Activated effector memory CD4-positive, alpha-beta T cell treated with Interleukin-2 at 50 U/mL for 16 hours (primary cell): ENCODE results near the gene RANGRF.

Source experiments
- DNase-seq: peaks from one replicate; pipeline ENCODE4 v3.0.0-alpha.2; 2020

The RANGRF gene

DNA sequence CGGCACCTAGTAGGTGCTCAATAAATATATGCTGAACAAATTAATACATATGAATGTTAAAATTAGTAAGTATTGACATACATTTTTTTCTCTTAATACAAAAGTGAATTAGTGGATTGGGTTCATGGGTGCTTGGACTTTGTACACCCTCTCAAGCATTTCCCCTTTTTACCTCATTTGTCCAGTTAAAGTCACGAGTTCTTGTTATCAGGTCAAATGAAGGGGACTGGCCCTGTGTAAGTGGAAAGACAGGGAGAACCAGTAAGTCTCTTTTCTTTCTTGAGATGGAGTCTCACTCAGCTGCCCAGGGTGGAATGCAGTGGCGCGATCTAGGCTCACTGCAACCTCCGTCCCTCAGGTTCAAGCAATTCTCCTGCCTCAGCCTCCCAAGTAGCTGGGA, 13.7 kb upstream of the RANGRF start:
- no peak for DNase-seq

- no peak for DNase-seq
These were observed 12.8 kb upstream of the RANGRF start for GRCh38 chr17:8275421-8276290.

- no peak for DNase-seq
These were observed 11.2 kb upstream of the RANGRF start for GRCh38 chr17:8277317-8277716.

DNA sequence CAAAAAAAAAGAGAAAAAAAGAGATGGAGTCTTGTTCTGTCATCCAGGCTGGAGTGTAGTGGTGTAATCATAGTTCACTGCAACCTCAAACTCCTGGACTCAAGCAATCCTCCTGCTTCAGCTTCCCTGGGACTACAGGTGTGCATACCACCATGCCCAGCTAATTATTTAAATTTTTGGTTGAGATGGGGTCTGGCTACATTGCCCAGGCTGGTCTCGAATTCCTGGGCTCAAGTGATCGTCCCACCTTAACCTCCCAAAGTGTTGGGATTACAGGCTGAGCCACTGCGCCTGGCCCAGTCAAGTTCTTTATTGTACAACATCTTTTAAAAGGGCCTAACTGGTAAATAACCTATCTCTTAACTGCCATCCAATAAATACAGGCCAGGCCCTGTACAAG, 6.1 kb upstream of the RANGRF start:
- no peak for DNase-seq

GRCh38 chr17:8283356-8283755, 5.1 kb upstream of the RANGRF start:
- no peak for DNase-seq

GRCh38 chr17:8284126-8284525, 4.3 kb upstream of the RANGRF start:
- no peak for DNase-seq

DNA sequence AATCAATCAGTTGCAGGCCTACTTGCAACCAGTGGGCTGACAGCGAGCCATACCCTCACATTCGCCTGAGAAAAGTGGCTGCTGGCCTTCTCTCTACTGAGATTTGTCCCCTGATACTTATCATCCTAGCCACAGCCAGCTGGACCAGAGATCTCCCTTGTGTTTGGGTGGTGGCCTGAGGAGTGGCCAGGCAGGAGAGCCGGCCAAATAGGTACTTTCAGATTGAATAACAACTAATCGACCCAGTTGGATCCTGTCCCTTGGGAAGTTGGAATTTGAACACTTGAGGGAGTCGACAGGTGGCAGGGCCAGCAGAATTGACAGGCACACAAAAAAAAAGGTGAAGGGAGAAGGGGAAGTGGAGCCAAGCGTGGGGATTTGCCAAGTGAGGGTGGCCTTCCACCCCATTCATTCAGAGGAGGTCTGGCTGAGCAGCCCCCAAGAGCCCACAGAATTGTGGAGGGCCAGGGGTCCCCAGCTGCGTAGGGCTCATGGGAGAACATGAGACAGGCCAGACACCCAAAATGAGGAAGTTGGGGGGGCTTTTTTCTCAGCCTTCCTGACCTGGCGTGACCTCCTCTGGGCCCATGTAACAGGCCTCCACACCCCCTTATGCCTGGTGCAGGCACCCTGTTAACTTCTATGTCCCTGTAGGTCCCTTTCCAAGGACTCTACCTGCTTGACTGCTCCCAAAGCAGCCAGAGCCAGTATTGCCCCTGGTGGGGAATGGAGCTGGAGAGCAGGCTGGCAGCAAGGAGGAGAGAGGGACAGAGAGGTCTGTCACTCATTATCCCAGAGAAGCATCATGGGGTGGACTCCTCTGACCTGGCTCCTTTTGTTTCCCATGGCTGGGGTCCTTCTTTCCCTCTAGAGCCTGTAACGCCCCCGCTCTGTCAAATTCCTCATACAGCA, 2.9 kb upstream of the RANGRF start:
- DNase-seq = no peak

- DNase-seq = no peak
These were observed 677 bp upstream of the RANGRF start for GRCh38 chr17:8287651-8288335.

DNA sequence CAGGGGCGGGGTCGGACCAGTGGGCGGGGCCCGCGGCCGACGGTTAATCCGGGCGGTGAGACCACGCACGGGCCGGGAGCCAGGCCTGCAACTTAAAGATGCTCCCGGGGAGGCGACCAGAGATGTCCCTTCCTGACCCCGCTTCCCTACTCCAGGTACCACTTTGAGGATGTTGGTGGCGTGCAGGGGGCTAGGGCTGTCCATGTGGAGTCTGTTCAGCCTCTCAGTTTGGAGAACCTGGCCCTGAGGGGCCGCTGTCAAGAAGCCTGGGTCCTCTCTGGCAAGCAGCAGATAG, 580 bp downstream of the RANGRF start:
- no peak for DNase-seq

GRCh38 chr17:8290043-8290442, 1.6 kb downstream of the RANGRF start:
- DNase-seq = no peak

DNA sequence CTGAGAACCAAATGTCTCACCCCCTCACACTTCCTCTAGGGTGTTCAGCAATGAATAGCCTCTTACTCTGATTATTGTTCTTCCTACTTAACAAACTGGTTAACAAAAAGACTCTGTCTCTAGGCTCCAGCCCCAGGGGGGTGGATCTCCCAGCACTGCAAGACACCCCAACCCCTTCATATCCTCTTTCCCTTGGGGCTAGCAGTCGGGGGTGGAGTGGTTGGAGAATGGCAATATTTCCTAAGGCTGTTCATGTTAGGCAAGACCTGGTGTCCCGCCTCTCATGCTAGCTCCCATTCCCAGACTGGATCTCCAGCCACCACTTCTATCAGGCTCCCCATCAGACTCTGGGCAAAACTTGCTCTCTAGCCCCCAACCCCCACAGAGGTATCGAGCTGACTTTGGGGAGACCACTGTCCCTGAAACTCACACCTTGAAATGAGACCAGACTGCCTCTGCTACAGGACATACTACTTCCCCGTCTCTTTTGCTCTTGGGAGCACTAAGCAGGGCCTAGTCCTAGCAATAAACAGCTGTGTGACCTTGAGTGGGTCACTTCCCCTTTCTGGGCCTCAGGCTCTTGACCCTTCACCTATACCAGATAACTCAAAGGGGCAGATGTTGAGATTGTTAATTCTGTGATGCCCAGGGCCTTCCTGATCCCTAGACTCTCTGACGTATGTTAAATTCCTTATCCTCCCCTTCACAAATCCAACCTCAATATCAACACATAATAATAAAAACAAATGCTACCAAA, 4.3 kb downstream of the RANGRF start:
- no peak for DNase-seq

GRCh38 chr17:8294361-8294760, 5.9 kb downstream of the RANGRF start:
- DNase-seq = no peak

- DNase-seq = no peak
These were observed 6.4 kb downstream of the RANGRF start for GRCh38 chr17:8294814-8295316.

DNA sequence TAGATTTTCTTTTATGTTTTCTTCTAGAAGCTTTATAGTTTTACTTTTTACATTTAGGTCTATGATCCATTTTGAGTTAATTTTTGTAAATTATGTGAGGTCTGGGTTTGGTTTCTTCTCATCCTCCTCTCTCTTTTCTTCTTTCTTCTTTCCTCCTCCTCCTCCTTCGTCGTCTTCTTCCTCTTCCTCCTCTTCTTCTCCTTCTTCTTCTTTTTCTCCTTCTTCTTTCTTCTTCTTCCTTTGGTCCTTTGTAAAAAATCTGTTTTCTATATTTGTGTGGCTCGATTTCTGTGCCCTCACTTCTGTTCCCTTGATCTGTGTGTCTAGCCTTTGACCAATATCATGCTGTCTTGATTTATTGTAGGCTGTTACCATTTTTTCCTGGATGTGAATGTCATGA, 11.8 kb downstream of the RANGRF start:
- DNase-seq = no peak

- peak; percentile 41 for DNase-seq
These were observed 12.3 kb downstream of the RANGRF start for GRCh38 chr17:8300627-8301242.

DNA sequence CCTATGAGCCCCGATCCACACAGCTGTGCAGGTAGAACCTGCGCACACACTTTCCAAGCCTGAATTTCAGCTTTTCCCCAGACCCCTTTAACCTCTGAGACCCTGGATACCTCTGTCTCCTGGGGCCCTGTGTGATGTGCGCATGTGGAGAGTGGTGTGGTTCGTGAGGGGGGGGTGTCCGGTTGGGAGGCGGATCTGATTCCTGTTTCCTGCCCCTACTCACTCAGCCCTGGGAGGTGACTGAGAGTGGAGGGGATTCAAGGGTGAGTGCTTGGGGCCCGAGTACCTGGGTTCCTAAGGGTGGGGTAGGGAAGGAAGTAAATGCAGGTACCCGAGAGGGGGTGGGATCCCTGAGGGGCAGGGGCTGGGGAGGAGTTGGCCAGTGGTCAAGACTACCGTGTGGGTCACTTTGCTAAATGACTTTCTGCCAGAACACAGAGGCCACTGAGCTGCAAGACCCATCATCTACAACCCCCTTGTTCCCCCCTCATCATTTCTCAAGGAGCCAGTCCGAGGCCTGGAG, 22.2 kb downstream of the RANGRF start:
- DNase-seq = no peak

- DNase-seq = no peak
These were observed 22.8 kb downstream of the RANGRF start for GRCh38 chr17:8311131-8311790.

DNA sequence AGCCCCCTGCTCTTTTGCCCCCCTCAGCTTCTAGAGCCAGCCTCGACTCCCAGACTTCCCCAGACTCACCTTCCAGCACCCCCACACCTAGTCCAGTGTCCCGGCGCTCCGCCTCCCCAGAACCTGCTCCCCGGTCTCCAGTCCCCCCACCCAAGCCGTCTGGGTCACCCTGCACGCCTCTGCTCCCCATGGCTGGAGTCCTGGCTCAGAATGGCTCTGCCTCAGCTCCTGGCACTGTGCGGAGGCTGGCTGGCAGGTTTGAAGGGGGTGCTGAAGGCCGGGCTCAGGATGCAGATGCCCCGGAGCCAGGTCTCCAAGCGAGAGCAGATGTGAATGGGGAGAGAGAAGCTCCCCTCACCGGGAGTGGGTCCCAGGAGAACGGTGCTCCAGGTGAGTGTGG, 23.8 kb downstream of the RANGRF start:
- DNase-seq = no peak

GRCh38 chr17:8312726-8313600, 24.5 kb downstream of the RANGRF start:
- no peak for DNase-seq
